Measurements from ENCODE around the gene TEX19. TPM values are rescaled to one million over a fixed set of nuclear protein-coding genes. Genes with fewer than 3 reads are reported as not detected.

The TEX19 gene
- total RNA-seq, 1 experiment from 2014 or later: 0.24 TPM

GRCh38 chr17:82324566-82325285 is 34.3 kb upstream of the TEX19 start:
- Histone ChIP-seq H3K9me2 (ENCODE audit: insufficient read depth) (no peaks in the 10 kb centered on the region), H3K4me2 (no peak overlapping the region), H3F3A (ENCODE audit: insufficient read depth, low read depth) (no peaks in the 10 kb centered on the region), H3K9me3 (ENCODE audit: insufficient read depth, low read depth) (no peaks in the 10 kb centered on the region), H3K4me3 (no peak overlapping the region), H3K79me2 (ENCODE audit: low read depth) (no peaks in the 10 kb centered on the region), H4K20me1 (ENCODE audit: insufficient read depth) (no peaks in the 10 kb centered on the region), H3K27me3 (ENCODE audit: insufficient read depth, low read depth) (0 out of 2 replicates have a peak, but pooled peaks cover 6% of the 10 kb centered on the region), H3K4me1 (replicated peaks; ENCODE audit: insufficient read depth) (no peaks in the 10 kb centered on the region), H3K36me3 (ENCODE audit: low read depth) (no peaks in the 10 kb centered on the region), H2AFZ (no peak overlapping the region), H3K27ac (no peak overlapping the region)
- DNase-seq: no peak
- no TSS peak for BruUV-seq (replicated peaks)
- ChIA-PET POLR2A (ENCODE audit: unreplicated experiment) (interaction anchor here (0.5 to 0.8 kb wide), 2 partner anchors 18 to 78 kb away, joined by 3 to 5 read pairs; no protein-coding TSS in a partner anchor), CTCF (no interaction called here)
- intact Hi-C loops (cut with micrococcal nuclease; ENCODE audit: unreplicated experiment): no loop called here
- TF ChIP-seq EZH2 (IDR thresholded peaks at IDR 0.05; ENCODE audit: low read depth): no peak
- no peak for TF ChIP-seq CTCF (conservative IDR thresholded peaks at IDR 0.05)

GRCh38 chr17:82325286-82326180 is 33.5 kb upstream of the TEX19 start:
- H3K27me3 ChIP-seq (ENCODE audit: insufficient read depth, low read depth): 0 out of 2 replicates have a peak, but pooled peaks cover 6% of the 10 kb centered on the region
- no peaks in the 10 kb centered on the region for H3K9me2 ChIP-seq (ENCODE audit: insufficient read depth)
- H3K4me1 ChIP-seq (replicated peaks; ENCODE audit: insufficient read depth): no peaks in the 10 kb centered on the region
- TF ChIP-seq CTCF (conservative IDR thresholded peaks at IDR 0.05): no peak
- TF ChIP-seq EZH2 (IDR thresholded peaks at IDR 0.05; ENCODE audit: low read depth): no peak
- H3K36me3 ChIP-seq (ENCODE audit: low read depth): no peaks in the 10 kb centered on the region
- CTCF ChIA-PET: no interaction called here
- POLR2A ChIA-PET (ENCODE audit: unreplicated experiment): interaction anchor here (0.8 kb wide), 1 partner anchor 79 kb away, joined by 3 read pairs; no protein-coding TSS in a partner anchor
- H3K79me2 ChIP-seq (ENCODE audit: low read depth): no peaks in the 10 kb centered on the region
- H3F3A ChIP-seq (ENCODE audit: insufficient read depth, low read depth): no peaks in the 10 kb centered on the region
- no peak for DNase-seq
- no peak overlapping the region for H2AFZ ChIP-seq
- no peaks in the 10 kb centered on the region for H3K9me3 ChIP-seq (ENCODE audit: insufficient read depth, low read depth)
- no peaks in the 10 kb centered on the region for H4K20me1 ChIP-seq (ENCODE audit: insufficient read depth)
- no peak overlapping the region for H3K4me2 ChIP-seq
- H3K4me3 ChIP-seq: no peak overlapping the region
- intact Hi-C loops (cut with micrococcal nuclease; ENCODE audit: unreplicated experiment): no loop called here
- H3K27ac ChIP-seq: no peak overlapping the region
- no TSS peak for BruUV-seq (replicated peaks)

- H3F3A ChIP-seq (ENCODE audit: insufficient read depth, low read depth): no peaks in the 10 kb centered on the region
- BruUV-seq (replicated peaks): no TSS peak
- POLR2A ChIA-PET (ENCODE audit: unreplicated experiment): interaction anchor here (0.6 kb wide), 1 partner anchor 101 kb away, joined by 3 read pairs; no protein-coding TSS in a partner anchor
- no peaks in the 10 kb centered on the region for H3K9me3 ChIP-seq (ENCODE audit: insufficient read depth, low read depth)
- H3K9me2 ChIP-seq (ENCODE audit: insufficient read depth): no peaks in the 10 kb centered on the region
- no peak overlapping the region for H3K4me3 ChIP-seq
- H3K36me3 ChIP-seq (ENCODE audit: low read depth): no peaks in the 10 kb centered on the region
- intact Hi-C loops (cut with micrococcal nuclease; ENCODE audit: unreplicated experiment): no loop called here
- no peak for TF ChIP-seq EZH2 (IDR thresholded peaks at IDR 0.05; ENCODE audit: low read depth)
- no peaks in the 10 kb centered on the region for H3K79me2 ChIP-seq (ENCODE audit: low read depth)
- no peak overlapping the region for H3K4me2 ChIP-seq
- H3K4me1 ChIP-seq (replicated peaks; ENCODE audit: insufficient read depth): no peaks in the 10 kb centered on the region
- H3K27me3 ChIP-seq (ENCODE audit: insufficient read depth, low read depth): no peaks in the 10 kb centered on the region
- H3K27ac ChIP-seq: no peak overlapping the region
- CTCF ChIA-PET: no interaction called here
- no peak for DNase-seq
- no peak overlapping the region for H2AFZ ChIP-seq
- no peaks in the 10 kb centered on the region for H4K20me1 ChIP-seq (ENCODE audit: insufficient read depth)
Measured at GRCh38 chr17:82327289-82327688, 31.8 kb upstream of the TEX19 start.
